Kidney epithelial cell (primary cell): Measurements from ENCODE around the gene TACC2. TPM values are rescaled to one million over a fixed set of nuclear protein-coding genes. Genes with fewer than 3 reads are reported as not detected.

Experiments
- DNase-seq: peaks from one replicate; pipeline ENCODE4 v3.0.0-alpha.2; 2010; ENCODE audit warnings: low read depth
- H3K27me3 ChIP-seq: 2 replicates; pipeline ENCODE4 v1.6.0; 2011; ENCODE audit warnings: low read length; ENCODE audit not compliant: control insufficient read depth, insufficient read depth
- H3K36me3 ChIP-seq: 2 replicates; pipeline ENCODE4 v1.5.1; 2011; ENCODE audit warnings: low read length; ENCODE audit not compliant: control insufficient read depth, insufficient read depth
- H3K4me3 ChIP-seq: 2 replicates; pipeline ENCODE4 v1.5.1; 2011; ENCODE audit warnings: low read depth, mild to moderate bottlenecking, control low read depth, low read length
- CTCF ChIP-seq: IDR thresholded peaks from 2 replicates; pipeline ENCODE4 v1.5.1; 2011; ENCODE audit warnings: mild to moderate bottlenecking, moderate library complexity, low read length, control low read depth, inconsistent platforms; ENCODE audit not compliant: insufficient read depth, poor library complexity, severe bottlenecking
- total RNA-seq: library from RNA; depleted of rRNA; stranded (reverse); fragments of >200 nt; gene quantifications from 2 replicates; pipeline ENCODE4 v1.2.3, GENCODE V29; 2015

Gene TACC2
- total RNA-seq, 1 donor from 2014 or later, result 26.9 TPM

- Histone ChIP-seq H3K4me3 (no peak overlapping the region), H3K36me3 (no peaks in the 10 kb centered on the region), H3K27me3 (no peaks in the 10 kb centered on the region)
- TF ChIP-seq CTCF, result no peak
- DNase-seq, result no peak
Observed at GRCh38 chr10:122249991-122250750, 261.2 kb downstream of the TACC2 start.

- Histone ChIP-seq H3K36me3 (no peaks in the 10 kb centered on the region), H3K4me3 (no peak overlapping the region), H3K27me3 (no peaks in the 10 kb centered on the region)
- DNase-seq, result no peak
- no peak for TF ChIP-seq CTCF
Observed at GRCh38 chr10:122251459-122252255, 262.7 kb downstream of the TACC2 start.

DNA sequence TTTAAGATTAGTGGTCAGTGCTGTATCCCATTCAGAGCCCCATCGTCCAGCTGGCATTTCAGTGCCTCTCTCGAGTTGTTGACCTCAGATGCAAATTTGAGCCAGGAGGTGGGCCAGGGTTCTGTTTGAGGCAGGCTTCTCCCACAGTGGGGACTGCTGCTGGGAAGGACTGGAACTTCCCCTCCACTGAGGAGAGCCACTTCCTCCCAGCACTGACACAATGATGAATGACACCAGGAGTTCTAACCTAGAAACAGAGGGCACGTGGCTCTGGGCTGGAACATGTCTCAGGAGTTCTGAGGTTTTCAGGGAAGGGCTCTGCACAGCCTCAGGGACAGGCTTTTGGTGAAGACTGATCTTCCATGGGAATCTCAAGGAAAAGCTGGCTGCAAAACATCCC lies 263.8 kb downstream of the TACC2 start:
- no peak overlapping the region for H3K4me3 ChIP-seq
- TF ChIP-seq CTCF, result no peak
- DNase-seq, result no peak
- H3K27me3 ChIP-seq, result no peaks in the 10 kb centered on the region
- H3K36me3 ChIP-seq, result no peaks in the 10 kb centered on the region

DNA sequence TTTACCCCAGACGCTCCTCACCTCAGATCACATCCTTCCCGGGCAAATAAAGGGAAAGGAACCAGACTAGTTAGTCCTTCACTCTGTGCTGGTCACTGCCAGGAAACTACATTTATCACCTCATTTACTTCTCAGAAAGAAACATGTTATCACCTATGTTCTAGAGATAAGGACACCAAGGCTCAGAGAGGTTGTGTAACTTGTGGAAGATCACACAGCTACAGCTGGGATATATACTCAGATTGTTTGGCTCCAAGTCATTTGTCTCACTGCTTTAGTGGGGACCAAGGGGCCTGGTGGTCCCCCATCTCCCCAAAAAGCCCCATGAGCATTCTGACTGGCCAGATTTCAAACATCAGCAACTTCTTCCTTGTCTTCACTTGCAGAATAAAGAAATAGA lies 264.6 kb downstream of the TACC2 start:
- no peak for TF ChIP-seq CTCF
- Histone ChIP-seq H3K27me3 (no peaks in the 10 kb centered on the region), H3K4me3 (no peak overlapping the region), H3K36me3 (no peaks in the 10 kb centered on the region)
- DNase-seq, result no peak

DNA sequence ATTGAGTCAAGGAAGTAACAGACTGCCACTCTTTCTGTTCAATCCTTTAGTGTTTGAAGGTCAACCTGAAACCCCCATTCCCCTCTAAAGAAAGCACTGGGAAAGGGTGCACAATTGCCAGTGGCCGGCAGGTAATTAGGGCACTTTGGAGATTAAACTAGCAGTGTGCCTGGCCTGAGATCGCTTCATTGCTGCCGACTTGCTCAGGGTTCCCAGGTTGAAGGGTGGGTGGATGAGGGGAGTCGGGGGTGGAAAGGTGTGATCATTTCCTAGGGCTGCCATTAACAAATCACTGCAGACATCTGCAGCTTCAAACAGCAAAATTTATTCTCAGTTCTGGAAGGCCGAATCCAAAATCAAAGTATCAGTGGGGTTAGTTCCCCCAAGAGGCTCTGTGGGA lies 265.9 kb downstream of the TACC2 start:
- Histone ChIP-seq H3K27me3 (no peaks in the 10 kb centered on the region), H3K36me3 (no peaks in the 10 kb centered on the region), H3K4me3 (no peak overlapping the region)
- no peak for TF ChIP-seq CTCF
- DNase-seq, result no peak
